ENCODE results near the gene GID8. TPM values are rescaled to one million over a fixed set of nuclear protein-coding genes. Genes with fewer than 3 reads are reported as not detected.

The GID8 gene
- total RNA-seq, 1 experiment from 2014 or later = 64.3 TPM

DNA sequence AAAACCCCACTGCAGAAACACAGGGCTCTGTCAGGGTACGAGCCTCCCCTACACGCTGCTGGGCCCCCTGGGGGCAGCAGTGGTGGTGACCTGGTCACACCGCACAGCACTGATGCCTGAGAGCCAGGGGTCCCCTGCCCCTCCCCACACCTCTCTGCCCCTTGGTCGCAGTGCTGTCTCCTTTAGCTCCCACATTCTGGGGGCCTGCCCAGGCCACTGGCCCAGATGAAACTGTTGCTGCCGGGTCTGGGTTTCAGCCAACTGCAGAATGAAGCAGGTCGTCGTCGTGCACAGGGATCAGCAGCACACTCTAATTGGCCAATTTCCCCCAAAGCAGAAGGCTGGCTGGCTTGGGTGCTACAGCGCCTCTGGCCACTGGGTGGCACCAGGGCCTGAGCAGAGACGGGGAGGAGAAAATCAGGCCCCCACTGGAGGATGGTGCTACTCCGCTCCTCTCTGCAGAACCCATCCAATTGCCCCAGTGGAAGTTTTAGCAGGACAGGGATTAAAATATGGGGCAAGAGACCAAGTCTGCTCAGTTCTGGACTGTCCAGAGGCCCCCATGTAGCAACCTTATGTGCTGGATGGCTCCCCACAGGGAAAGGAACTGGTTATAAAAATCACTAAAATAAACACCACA lies 37.8 kb upstream of the GID8 start:
- DNase-seq = peak; percentile 87
- H3K4me1 Mint-ChIP-seq (ENCODE audit: low read depth, unreplicated experiment) = peaks cover 19% of the 10 kb centered on the region
- TF ChIP-seq, protein P1, sequence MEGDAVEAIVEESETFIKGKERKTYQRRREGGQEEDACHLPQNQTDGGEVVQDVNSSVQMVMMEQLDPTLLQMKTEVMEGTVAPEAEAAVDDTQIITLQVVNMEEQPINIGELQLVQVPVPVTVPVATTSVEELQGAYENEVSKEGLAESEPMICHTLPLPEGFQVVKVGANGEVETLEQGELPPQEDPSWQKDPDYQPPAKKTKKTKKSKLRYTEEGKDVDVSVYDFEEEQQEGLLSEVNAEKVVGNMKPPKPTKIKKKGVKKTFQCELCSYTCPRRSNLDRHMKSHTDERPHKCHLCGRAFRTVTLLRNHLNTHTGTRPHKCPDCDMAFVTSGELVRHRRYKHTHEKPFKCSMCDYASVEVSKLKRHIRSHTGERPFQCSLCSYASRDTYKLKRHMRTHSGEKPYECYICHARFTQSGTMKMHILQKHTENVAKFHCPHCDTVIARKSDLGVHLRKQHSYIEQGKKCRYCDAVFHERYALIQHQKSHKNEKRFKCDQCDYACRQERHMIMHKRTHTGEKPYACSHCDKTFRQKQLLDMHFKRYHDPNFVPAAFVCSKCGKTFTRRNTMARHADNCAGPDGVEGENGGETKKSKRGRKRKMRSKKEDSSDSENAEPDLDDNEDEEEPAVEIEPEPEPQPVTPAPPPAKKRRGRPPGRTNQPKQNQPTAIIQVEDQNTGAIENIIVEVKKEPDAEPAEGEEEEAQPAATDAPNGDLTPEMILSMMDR (IDR thresholded peaks at IDR 0.05; ENCODE audit: unreplicated experiment) = peak; percentile 95
- BruUV-seq (replicated peaks) = no TSS peak
- H3K27ac Mint-ChIP-seq (ENCODE audit: unreplicated experiment) = peak overlapping the region; percentile 82
- intact Hi-C loops (cut with micrococcal nuclease; ENCODE audit: unreplicated experiment) = loop anchor here (2.0 kb wide), 1 partner anchor 25 kb away; no protein-coding TSS in a partner anchor
- H3K9me3 Mint-ChIP-seq (ENCODE audit: low read depth, unreplicated experiment) = no peaks in the 10 kb centered on the region
- CTCF ChIA-PET = interaction anchor here (0.6 to 1.7 kb wide), 4 partner anchors 15 to 77 kb away, joined by 3 to 4 read pairs (median 4); no protein-coding TSS in a partner anchor
- no peaks in the 10 kb centered on the region for H3K27me3 Mint-ChIP-seq (ENCODE audit: unreplicated experiment)
- H3K36me3 Mint-ChIP-seq (ENCODE audit: insufficient read depth, unreplicated experiment) = peaks cover 94% of the 10 kb centered on the region
- H3K4me3 Mint-ChIP-seq (ENCODE audit: low read depth, unreplicated experiment) = peak overlapping the region; percentile 18

DNA sequence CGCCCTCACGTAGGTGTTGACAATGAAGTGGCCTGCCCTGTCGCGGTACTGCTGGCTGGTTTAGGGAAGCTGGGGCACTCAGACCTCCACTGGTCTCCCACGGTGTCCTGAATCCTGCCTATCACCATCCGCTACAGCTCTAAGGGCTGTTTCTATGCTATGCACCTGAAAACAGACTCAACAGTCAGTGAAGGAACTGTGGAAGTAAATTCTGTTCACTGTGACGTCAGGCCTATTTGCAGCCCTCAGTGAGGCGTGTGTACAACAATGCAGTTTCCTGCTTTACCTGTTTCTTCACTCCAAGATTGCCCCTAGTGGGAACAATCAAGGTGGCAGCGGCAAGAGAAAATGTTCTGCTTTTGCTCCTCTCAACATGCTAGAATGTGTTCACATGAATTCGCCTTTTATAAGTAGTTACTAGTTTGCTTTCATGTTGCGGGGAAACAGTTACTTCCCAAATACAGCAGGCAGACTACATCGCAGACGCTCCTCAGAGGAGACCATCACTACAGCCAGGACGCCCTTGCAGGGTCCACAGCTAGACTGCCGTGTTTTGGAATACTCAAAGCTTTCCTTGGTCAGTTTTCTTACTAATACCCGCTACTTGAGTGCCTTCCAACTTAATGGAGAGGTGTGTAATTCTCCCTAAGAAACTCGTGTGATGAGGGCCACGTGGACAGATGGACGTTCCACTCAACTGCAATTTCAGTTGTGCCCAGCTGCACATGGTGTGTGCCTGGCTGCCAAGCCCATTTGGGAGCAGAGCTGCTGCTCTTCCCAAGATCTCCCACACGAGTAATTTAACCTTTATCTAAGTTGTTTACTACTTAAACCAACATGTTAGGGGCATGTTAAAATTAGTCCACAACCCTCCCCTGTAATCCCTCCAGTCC lies 37.0 kb upstream of the GID8 start:
- peak; percentile 72 for DNase-seq
- H3K36me3 Mint-ChIP-seq (ENCODE audit: insufficient read depth, unreplicated experiment) = peaks cover 94% of the 10 kb centered on the region
- CTCF ChIA-PET = interaction anchor here (0.5 to 1.7 kb wide), 10 partner anchors 13 to 401 kb away, joined by 3 to 5 read pairs (median 4); no protein-coding TSS in a partner anchor

DNA sequence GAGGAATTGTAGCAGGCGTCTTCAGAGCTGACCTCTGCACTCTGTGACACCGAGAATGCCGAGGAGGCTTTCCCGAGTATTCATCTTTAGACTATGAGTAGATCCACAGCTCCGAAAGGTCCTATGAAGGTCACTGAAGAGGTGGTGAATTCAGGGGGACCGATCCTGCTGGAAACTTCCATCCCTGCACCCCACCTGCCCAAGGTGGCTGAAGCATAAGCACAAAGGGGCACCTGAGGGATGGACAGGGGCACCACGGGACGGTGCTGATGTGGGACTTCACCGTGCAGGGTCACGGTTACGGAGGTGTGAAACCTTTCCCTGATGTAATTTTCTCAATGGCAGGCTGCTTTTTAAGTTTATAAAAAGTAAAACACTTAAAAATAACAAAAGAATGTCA lies 36.1 kb upstream of the GID8 start:
- TF ChIP-seq, protein P1 (IDR thresholded peaks at IDR 0.05; ENCODE audit: unreplicated experiment) = no peak
- Mint-ChIP-seq H3K9me3 (ENCODE audit: low read depth, unreplicated experiment) (no peaks in the 10 kb centered on the region), H3K36me3 (ENCODE audit: insufficient read depth, unreplicated experiment) (peaks cover 94% of the 10 kb centered on the region), H3K27me3 (ENCODE audit: unreplicated experiment) (no peaks in the 10 kb centered on the region), H3K4me1 (ENCODE audit: low read depth, unreplicated experiment) (peaks cover 19% of the 10 kb centered on the region), H3K27ac (ENCODE audit: unreplicated experiment) (no peak overlapping the region), H3K4me3 (ENCODE audit: low read depth, unreplicated experiment) (no peak overlapping the region)
- DNase-seq = no peak
- CTCF ChIA-PET = interaction anchor here (0.6 to 2.1 kb wide), 6 partner anchors 12 to 107 kb away, joined by 3 to 5 read pairs (median 4); no protein-coding TSS in a partner anchor
- no TSS peak for BruUV-seq (replicated peaks)
- intact Hi-C loops (cut with micrococcal nuclease; ENCODE audit: unreplicated experiment) = loop anchor here (2.0 kb wide), 1 partner anchor 23 kb away; no protein-coding TSS in a partner anchor

More for the DNA sequence above, 37.0 kb upstream of the GID8 start:
- no TSS peak for BruUV-seq (replicated peaks)
- peak overlapping the region; percentile 18 for H3K4me3 Mint-ChIP-seq (ENCODE audit: low read depth, unreplicated experiment)
- intact Hi-C loops (cut with micrococcal nuclease; ENCODE audit: unreplicated experiment) = loop anchor here (2.0 kb wide), 1 partner anchor 24 kb away; no protein-coding TSS in a partner anchor
- no peaks in the 10 kb centered on the region for H3K9me3 Mint-ChIP-seq (ENCODE audit: low read depth, unreplicated experiment)
- TF ChIP-seq, protein P1 (IDR thresholded peaks at IDR 0.05; ENCODE audit: unreplicated experiment) = no peak
- peaks cover 19% of the 10 kb centered on the region for H3K4me1 Mint-ChIP-seq (ENCODE audit: low read depth, unreplicated experiment)
- no peaks in the 10 kb centered on the region for H3K27me3 Mint-ChIP-seq (ENCODE audit: unreplicated experiment)
- H3K27ac Mint-ChIP-seq (ENCODE audit: unreplicated experiment) = peak overlapping the region; percentile 82

DNA sequence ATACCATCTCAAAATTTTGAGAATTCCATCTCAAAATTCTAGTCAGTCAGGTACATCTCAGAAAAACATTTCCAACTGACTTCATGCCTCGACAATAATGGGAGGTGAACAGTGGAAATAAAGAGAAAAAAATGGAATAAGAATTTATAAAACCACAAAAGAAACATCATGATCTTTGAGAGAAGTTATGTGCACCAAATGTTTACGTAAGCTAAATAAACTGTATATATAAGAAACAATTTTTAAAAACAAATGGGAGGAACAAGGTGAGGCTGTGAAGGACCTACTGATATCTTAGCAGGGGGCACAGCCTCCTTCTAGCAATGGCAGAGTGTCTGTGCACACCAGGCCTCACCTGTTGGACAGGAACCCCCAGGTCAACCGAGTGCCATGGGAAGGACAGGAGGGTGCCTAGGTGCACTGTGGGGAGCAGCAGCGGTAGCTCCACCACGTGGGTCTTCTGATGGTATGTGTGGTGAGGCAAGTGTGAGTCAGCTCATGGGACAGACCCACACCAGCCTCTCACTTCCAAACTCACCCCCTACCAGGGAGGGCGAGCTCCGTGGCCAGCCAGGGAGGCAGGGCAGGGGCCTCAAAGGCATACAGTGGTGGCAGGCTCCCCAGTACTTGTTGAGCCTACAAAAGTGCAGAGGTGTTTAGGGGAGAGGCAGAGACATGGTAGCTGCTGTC lies 34.9 kb upstream of the GID8 start:
- Mint-ChIP-seq H3K27ac (ENCODE audit: unreplicated experiment) (no peak overlapping the region), H3K9me3 (ENCODE audit: low read depth, unreplicated experiment) (no peaks in the 10 kb centered on the region), H3K27me3 (ENCODE audit: unreplicated experiment) (no peaks in the 10 kb centered on the region), H3K36me3 (ENCODE audit: insufficient read depth, unreplicated experiment) (peaks cover 99% of the 10 kb centered on the region), H3K4me1 (ENCODE audit: low read depth, unreplicated experiment) (peaks cover 19% of the 10 kb centered on the region), H3K4me3 (ENCODE audit: low read depth, unreplicated experiment) (no peak overlapping the region)
- intact Hi-C loops (cut with micrococcal nuclease; ENCODE audit: unreplicated experiment) = no loop called here
- BruUV-seq (replicated peaks) = no TSS peak
- TF ChIP-seq, protein P1 (IDR thresholded peaks at IDR 0.05; ENCODE audit: unreplicated experiment) = no peak
- CTCF ChIA-PET = interaction anchor here (1.1 to 2.1 kb wide), 2 partner anchors 9 to 69 kb away, joined by 3 to 5 read pairs; no protein-coding TSS in a partner anchor
- DNase-seq = no peak

Data from Calu3 (cell line).